Liver (tissue), 3 donors: ENCODE measurements around the gene PITPNC1.

Experiments used
- EGR1 ChIP-seq, 2 donors: IDR thresholded peaks; 2 replicates each; pipeline ENCODE4 v1.6.1; 2016 to 2018; ENCODE audit warnings: antibody characterized with exemption in 2 of 2, low read depth in 2 of 2
- GABPA ChIP-seq, 2 donors: IDR thresholded peaks in 1 of 2; conservative IDR thresholded peaks in 1 of 2; 2 replicates each; pipeline ENCODE4 v1.6.1; 2016; ENCODE audit warnings: antibody characterized with exemption in 2 of 2, mild to moderate bottlenecking in 1 of 2, moderate library complexity in 1 of 2
- HNF4A ChIP-seq, 2 donors: conservative IDR thresholded peaks; 2 replicates each; pipeline ENCODE4 v1.6.1; 2016; ENCODE audit warnings: antibody characterized with exemption in 2 of 2, mild to moderate bottlenecking in 2 of 2
- HNF4G ChIP-seq: IDR thresholded peaks from 2 replicates; pipeline ENCODE4 v1.6.1; 2016; ENCODE audit warnings: antibody characterized with exemption
- JUND ChIP-seq, 2 donors: IDR thresholded peaks; 2 replicates each; pipeline ENCODE4 v1.6.1; 2016; ENCODE audit warnings: antibody characterized with exemption in 2 of 2
- RAD21 ChIP-seq, 2 donors: IDR thresholded peaks; 2 replicates each; pipeline ENCODE4 v1.6.1; 2016; ENCODE audit warnings: antibody characterized with exemption in 2 of 2, mild to moderate bottlenecking in 2 of 2
- TAF1 ChIP-seq: conservative IDR thresholded peaks from 2 replicates; pipeline ENCODE4 v1.6.1; 2016; ENCODE audit warnings: antibody characterized with exemption, mild to moderate bottlenecking
- TF ChIP-seq, protein P1 (sequence below): fragments of 150-350 bp; IDR thresholded peaks from 2 replicates; pipeline ENCODE4 v1.5.1; 2017; ENCODE audit warnings: improper control_type of control experiment, low read depth, low read length; ENCODE audit not compliant: missing input control
- TF ChIP-seq, protein P2 (sequence below): IDR thresholded peaks from 2 replicates; pipeline ENCODE4 v1.6.1; 2016; ENCODE audit warnings: antibody characterized with exemption
- TF ChIP-seq, protein P3 (sequence below): IDR thresholded peaks from 2 replicates; pipeline ENCODE4 v1.6.1; 2016; ENCODE audit warnings: antibody characterized with exemption
- TF ChIP-seq, protein P4 (sequence below): IDR thresholded peaks from 2 replicates; pipeline ENCODE4 v1.6.1; 2016; ENCODE audit warnings: antibody characterized with exemption
- TF ChIP-seq, protein P5 (sequence below): IDR thresholded peaks from 2 replicates; pipeline ENCODE4 v1.6.1; 2016; ENCODE audit warnings: antibody characterized with exemption, mild to moderate bottlenecking
- donor health status: healthy.
- donor health status: healthy.

DNA sequence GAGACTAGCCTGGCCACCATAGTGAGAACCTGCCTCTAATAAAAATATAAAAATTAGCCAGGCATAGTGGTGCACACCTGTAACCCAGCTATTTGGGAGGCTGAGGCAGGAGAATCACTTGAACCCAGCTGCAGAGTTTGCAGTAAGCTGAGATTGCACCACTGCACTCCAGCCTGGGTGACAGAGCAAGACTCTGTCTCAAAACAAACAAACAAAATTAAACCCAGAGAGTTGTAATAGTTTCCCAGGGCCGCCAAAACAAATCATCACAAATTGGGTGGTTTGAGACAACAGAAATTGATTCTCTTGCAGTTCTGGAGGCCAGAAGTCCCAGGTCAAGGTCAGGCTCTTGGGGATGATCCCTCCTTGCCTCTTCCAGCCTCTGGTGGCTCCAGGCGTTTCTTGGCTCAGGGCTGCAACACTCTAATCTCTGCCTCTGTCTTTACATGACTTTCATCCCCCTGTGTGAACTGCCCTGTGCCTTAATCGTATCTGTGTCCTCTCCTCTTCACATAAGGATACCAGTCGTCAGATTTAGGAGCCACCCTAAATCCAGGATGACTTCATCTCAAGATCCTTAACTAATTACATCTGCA lies 240.3 kb downstream of the PITPNC1 start:
- TF ChIP-seq, protein P1, sequence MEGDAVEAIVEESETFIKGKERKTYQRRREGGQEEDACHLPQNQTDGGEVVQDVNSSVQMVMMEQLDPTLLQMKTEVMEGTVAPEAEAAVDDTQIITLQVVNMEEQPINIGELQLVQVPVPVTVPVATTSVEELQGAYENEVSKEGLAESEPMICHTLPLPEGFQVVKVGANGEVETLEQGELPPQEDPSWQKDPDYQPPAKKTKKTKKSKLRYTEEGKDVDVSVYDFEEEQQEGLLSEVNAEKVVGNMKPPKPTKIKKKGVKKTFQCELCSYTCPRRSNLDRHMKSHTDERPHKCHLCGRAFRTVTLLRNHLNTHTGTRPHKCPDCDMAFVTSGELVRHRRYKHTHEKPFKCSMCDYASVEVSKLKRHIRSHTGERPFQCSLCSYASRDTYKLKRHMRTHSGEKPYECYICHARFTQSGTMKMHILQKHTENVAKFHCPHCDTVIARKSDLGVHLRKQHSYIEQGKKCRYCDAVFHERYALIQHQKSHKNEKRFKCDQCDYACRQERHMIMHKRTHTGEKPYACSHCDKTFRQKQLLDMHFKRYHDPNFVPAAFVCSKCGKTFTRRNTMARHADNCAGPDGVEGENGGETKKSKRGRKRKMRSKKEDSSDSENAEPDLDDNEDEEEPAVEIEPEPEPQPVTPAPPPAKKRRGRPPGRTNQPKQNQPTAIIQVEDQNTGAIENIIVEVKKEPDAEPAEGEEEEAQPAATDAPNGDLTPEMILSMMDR: no peak
- TF ChIP-seq HNF4G: no peak
- TF ChIP-seq, protein P2, sequence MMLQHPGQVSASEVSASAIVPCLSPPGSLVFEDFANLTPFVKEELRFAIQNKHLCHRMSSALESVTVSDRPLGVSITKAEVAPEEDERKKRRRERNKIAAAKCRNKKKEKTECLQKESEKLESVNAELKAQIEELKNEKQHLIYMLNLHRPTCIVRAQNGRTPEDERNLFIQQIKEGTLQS: no peak
- TF ChIP-seq, protein P3, sequence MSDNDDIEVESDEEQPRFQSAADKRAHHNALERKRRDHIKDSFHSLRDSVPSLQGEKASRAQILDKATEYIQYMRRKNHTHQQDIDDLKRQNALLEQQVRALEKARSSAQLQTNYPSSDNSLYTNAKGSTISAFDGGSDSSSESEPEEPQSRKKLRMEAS: no peak
- TF ChIP-seq TAF1: no peak
- TF ChIP-seq, protein P4, sequence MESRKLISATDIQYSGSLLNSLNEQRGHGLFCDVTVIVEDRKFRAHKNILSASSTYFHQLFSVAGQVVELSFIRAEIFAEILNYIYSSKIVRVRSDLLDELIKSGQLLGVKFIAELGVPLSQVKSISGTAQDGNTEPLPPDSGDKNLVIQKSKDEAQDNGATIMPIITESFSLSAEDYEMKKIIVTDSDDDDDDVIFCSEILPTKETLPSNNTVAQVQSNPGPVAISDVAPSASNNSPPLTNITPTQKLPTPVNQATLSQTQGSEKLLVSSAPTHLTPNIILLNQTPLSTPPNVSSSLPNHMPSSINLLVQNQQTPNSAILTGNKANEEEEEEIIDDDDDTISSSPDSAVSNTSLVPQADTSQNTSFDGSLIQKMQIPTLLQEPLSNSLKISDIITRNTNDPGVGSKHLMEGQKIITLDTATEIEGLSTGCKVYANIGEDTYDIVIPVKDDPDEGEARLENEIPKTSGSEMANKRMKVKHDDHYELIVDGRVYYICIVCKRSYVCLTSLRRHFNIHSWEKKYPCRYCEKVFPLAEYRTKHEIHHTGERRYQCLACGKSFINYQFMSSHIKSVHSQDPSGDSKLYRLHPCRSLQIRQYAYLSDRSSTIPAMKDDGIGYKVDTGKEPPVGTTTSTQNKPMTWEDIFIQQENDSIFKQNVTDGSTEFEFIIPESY: no peak
- TF ChIP-seq JUND (IDR thresholded peaks at IDR 0.05): no peak
- TF ChIP-seq EGR1 (IDR thresholded peaks at IDR 0.05; ENCODE audit: low read depth in 2 of 2): no peak
- TF ChIP-seq RAD21 (IDR thresholded peaks at IDR 0.05): no peak
- no peak for TF ChIP-seq GABPA (IDR thresholded peaks at IDR 0.05 in 1 of 2, conservative IDR thresholded peaks at IDR 0.05 in 1 of 2)
- TF ChIP-seq, protein P5, sequence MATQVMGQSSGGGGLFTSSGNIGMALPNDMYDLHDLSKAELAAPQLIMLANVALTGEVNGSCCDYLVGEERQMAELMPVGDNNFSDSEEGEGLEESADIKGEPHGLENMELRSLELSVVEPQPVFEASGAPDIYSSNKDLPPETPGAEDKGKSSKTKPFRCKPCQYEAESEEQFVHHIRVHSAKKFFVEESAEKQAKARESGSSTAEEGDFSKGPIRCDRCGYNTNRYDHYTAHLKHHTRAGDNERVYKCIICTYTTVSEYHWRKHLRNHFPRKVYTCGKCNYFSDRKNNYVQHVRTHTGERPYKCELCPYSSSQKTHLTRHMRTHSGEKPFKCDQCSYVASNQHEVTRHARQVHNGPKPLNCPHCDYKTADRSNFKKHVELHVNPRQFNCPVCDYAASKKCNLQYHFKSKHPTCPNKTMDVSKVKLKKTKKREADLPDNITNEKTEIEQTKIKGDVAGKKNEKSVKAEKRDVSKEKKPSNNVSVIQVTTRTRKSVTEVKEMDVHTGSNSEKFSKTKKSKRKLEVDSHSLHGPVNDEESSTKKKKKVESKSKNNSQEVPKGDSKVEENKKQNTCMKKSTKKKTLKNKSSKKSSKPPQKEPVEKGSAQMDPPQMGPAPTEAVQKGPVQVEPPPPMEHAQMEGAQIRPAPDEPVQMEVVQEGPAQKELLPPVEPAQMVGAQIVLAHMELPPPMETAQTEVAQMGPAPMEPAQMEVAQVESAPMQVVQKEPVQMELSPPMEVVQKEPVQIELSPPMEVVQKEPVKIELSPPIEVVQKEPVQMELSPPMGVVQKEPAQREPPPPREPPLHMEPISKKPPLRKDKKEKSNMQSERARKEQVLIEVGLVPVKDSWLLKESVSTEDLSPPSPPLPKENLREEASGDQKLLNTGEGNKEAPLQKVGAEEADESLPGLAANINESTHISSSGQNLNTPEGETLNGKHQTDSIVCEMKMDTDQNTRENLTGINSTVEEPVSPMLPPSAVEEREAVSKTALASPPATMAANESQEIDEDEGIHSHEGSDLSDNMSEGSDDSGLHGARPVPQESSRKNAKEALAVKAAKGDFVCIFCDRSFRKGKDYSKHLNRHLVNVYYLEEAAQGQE: no peak
- peak in 1 of 2 donors; percentile 18 for TF ChIP-seq HNF4A (conservative IDR thresholded peaks at IDR 0.05)
